HL-60 (cell line): Measurements from ENCODE around the gene TAS2R43.
"Not testable (repeated sequence)": the region's sequence is repeated elsewhere in the genome, so short reads cannot be mapped to it uniquely, and the experiment has no call there.

Source experiments
- DNase-seq, 2 experiments: peaks; one replicate each; pipeline ENCODE4 v3.0.0-alpha.2; 2010 to 2020; ENCODE audit warnings: low read depth in 1 of 2, low spot score in 1 of 2
- H3K27ac ChIP-seq: fragments of 250-450 bp; sonication (Bioruptor Pico); replicated peaks from 2 replicates; pipeline ENCODE4 v1.5.1; 2020; ENCODE audit warnings: mild to moderate bottlenecking, moderate library complexity
- H3K27me3 ChIP-seq: fragments of 250-450 bp; sonication (Bioruptor Pico); 2 replicates; pipeline ENCODE4 v1.5.1; 2021; ENCODE audit warnings: mild to moderate bottlenecking, moderate library complexity; ENCODE audit not compliant: insufficient read depth, poor library complexity, severe bottlenecking
- H3K4me3 ChIP-seq: replicated peaks from 2 replicates; pipeline ENCODE4 v1.5.1; 2011; ENCODE audit warnings: mild to moderate bottlenecking, control low read depth, low read length; ENCODE audit not compliant: insufficient read depth
- CTCF ChIP-seq: IDR thresholded peaks from one replicate; pipeline ENCODE4 v1.5.1; 2011; ENCODE audit warnings: low read length, control low read depth, inconsistent platforms; ENCODE audit not compliant: insufficient read depth
- GABPA ChIP-seq: IDR thresholded peaks from 2 replicates; pipeline ENCODE4 v1.6.1; 2012; ENCODE audit warnings: low read depth
- POLR2AphosphoS5 ChIP-seq: IDR thresholded peaks from 2 replicates; pipeline ENCODE4 v1.6.1; 2012; ENCODE audit warnings: low read depth
- REST ChIP-seq: IDR thresholded peaks from 2 replicates; pipeline ENCODE4 v1.6.1; 2012; ENCODE audit warnings: low read depth; ENCODE audit not compliant: insufficient replicate concordance
- SPI1 ChIP-seq: IDR thresholded peaks from 2 replicates; pipeline ENCODE4 v1.6.1; 2012; ENCODE audit warnings: low read depth, mild to moderate bottlenecking, borderline replicate concordance

Gene TAS2R43

GRCh38 chr12:11130382-11130781 is 38.3 kb upstream of the TAS2R43 start:
- Histone ChIP-seq H3K4me3 (no peak overlapping the region), H3K27me3 (no peaks in the 10 kb centered on the region), H3K27ac (no peak overlapping the region)
- DNase-seq: no peak
- no peak for TF ChIP-seq SPI1
- no peak for TF ChIP-seq CTCF
- TF ChIP-seq POLR2AphosphoS5: no peak
- TF ChIP-seq GABPA: no peak
- no peak for TF ChIP-seq REST

- H3K4me3 ChIP-seq, H3K27me3 ChIP-seq, DNase-seq, H3K27ac ChIP-seq: not testable (repeated sequence)
Measured at GRCh38 chr12:11114130-11114529, 22.0 kb upstream of the TAS2R43 start.

GRCh38 chr12:11111213-11111612 is 19.1 kb upstream of the TAS2R43 start:
- not testable (repeated sequence) for DNase-seq, H3K27me3 ChIP-seq, H3K4me3 ChIP-seq, H3K27ac ChIP-seq

GRCh38 chr12:11108862-11109261 is 16.7 kb upstream of the TAS2R43 start:
- no peak overlapping the region for H3K4me3 ChIP-seq
- H3K27me3 ChIP-seq: no peaks in the 10 kb centered on the region
- H3K27ac ChIP-seq: no peak overlapping the region
- TF ChIP-seq GABPA (no peak), CTCF (no peak), POLR2AphosphoS5 (no peak), REST (no peak), SPI1 (no peak)
- DNase-seq: no peak

- no peak for TF ChIP-seq CTCF
- TF ChIP-seq SPI1: no peak
- no peak for TF ChIP-seq REST
- TF ChIP-seq POLR2AphosphoS5: no peak
- TF ChIP-seq GABPA: no peak
- Histone ChIP-seq H3K27ac (no peak overlapping the region), H3K27me3 (no peaks in the 10 kb centered on the region), H3K4me3 (no peak overlapping the region)
- DNase-seq: no peak
Measured at GRCh38 chr12:11107719-11108118, 15.6 kb upstream of the TAS2R43 start.
